PC-3 (cell line): ENCODE data around the gene ADGRG6. TPM values are rescaled to one million over a fixed set of nuclear protein-coding genes. Genes with fewer than 3 reads are reported as not detected.

ENCODE experiments used
- ATAC-seq: fragments of 200-7000 bp; cut with Tn5 transposase; 2 replicates; pipeline ENCODE4 v1.9.1; 2020; ENCODE audit warnings: mild to moderate bottlenecking, moderate library complexity
- BruUV-seq: library from RNA; stranded (reverse); fragments of 400-500 nt; replicated peaks from 2 replicates; lab custom pipeline; 2021; lab: Mats Ljungman, UMichigan
- CTCF ChIA-PET: fragments of 300-600 bp; sonication (Branson Sonifier 250); formaldehyde crosslinking; loops from one replicate; lab custom pipeline; 2022; ENCODE audit warnings: antibody characterized with exemption; lab: Charles Lee
- POLR2A ChIA-PET: fragments of 300-600 bp; sonication (Branson Sonifier 250); formaldehyde crosslinking; loops from one replicate; lab custom pipeline; 2022; ENCODE audit warnings: antibody characterized with exemption; ENCODE audit not compliant: unreplicated experiment; lab: Charles Lee
- DNase-seq: peaks from one replicate; pipeline ENCODE4 v3.0.0-alpha.2; 2015
- H2AFZ ChIP-seq: fragments of 300-600 bp; sonication (generic); 2 replicates; pipeline ENCODE4 v1.6.0; 2016; ENCODE audit warnings: antibody characterized with exemption, low read length
- H3F3A ChIP-seq: fragments of 300-600 bp; sonication (generic); one replicate; pipeline ENCODE4 v1.6.0; 2017; ENCODE audit warnings: antibody characterized with exemption, low read length, control low read depth, mild to moderate bottlenecking; ENCODE audit not compliant: unreplicated experiment
- H3K27ac ChIP-seq: fragments of 300-600 bp; sonication (generic); 2 replicates; pipeline ENCODE4 v1.5.1; 2016; ENCODE audit warnings: mild to moderate bottlenecking, low read length
- H3K27me3 ChIP-seq: fragments of 300-600 bp; sonication (generic); 2 replicates; pipeline ENCODE4 v1.6.1; 2016; ENCODE audit warnings: low read length, mixed read lengths
- H3K36me3 ChIP-seq: fragments of 300-600 bp; sonication (generic); 2 replicates; pipeline ENCODE4 v1.6.1; 2016; ENCODE audit warnings: low read depth, mixed run types, low read length, mixed read lengths
- H3K4me1 ChIP-seq: fragments of 300-600 bp; sonication (generic); 2 replicates; pipeline ENCODE4 v1.5.1; 2016; ENCODE audit warnings: low read length; ENCODE audit not compliant: insufficient read depth
- H3K4me2 ChIP-seq: fragments of 300-600 bp; sonication (generic); 2 replicates; pipeline ENCODE4 v1.6.0; 2016; ENCODE audit warnings: low read length
- H3K4me3 ChIP-seq: fragments of 300-600 bp; sonication (generic); 2 replicates; pipeline ENCODE4 v1.5.1; 2016; ENCODE audit warnings: mild to moderate bottlenecking, low read length, mixed read lengths
- H3K79me2 ChIP-seq: fragments of 300-600 bp; sonication (generic); 2 replicates; pipeline ENCODE4 v1.6.1; 2017; ENCODE audit warnings: low read length, mixed read lengths
- H3K9ac ChIP-seq: fragments of 300-600 bp; sonication (generic); 2 replicates; pipeline ENCODE4 v1.6.0; 2016; ENCODE audit warnings: mild to moderate bottlenecking, low read length
- H3K9me2 ChIP-seq: fragments of 300-600 bp; sonication (generic); replicated peaks from 2 replicates; pipeline ENCODE4 v1.6.1; 2016; ENCODE audit warnings: mixed run types, low read length, mixed read lengths
- H3K9me3 ChIP-seq: fragments of 300-600 bp; sonication (generic); 2 replicates; pipeline ENCODE4 v1.6.1; 2016; ENCODE audit warnings: low read length, mixed read lengths
- H4K20me1 ChIP-seq: fragments of 300-600 bp; sonication (generic); 2 replicates; pipeline ENCODE4 v1.6.1; 2016; ENCODE audit warnings: low read length, mixed read lengths
- CTCF ChIP-seq: fragments of 300-600 bp; sonication (generic); conservative IDR thresholded peaks from 2 replicates; pipeline ENCODE4 v1.5.1; 2017; ENCODE audit warnings: antibody characterized with exemption, low read depth, mild to moderate bottlenecking, low read length
- EZH2 ChIP-seq: fragments of 300-600 bp; sonication (generic); IDR thresholded peaks from one replicate; pipeline ENCODE4 v1.6.1; 2017; ENCODE audit warnings: antibody characterized with exemption, mild to moderate bottlenecking, low read length; ENCODE audit not compliant: unreplicated experiment
- EZH2phosphoT487 ChIP-seq: fragments of 300-600 bp; sonication (generic); IDR thresholded peaks from 2 replicates; pipeline ENCODE4 v1.6.1; 2018; ENCODE audit warnings: mild to moderate bottlenecking, antibody characterized with exemption, low read length, borderline replicate concordance
- intact Hi-C: fragments of 100-400 bp; cut with micrococcal nuclease; formaldehyde crosslinking; loops from 2 replicates; pipeline ENCODE4 v1.9.0; 2023
- total RNA-seq: library from RNA; depleted of rRNA; stranded (reverse); fragments of >200 nt; gene quantifications from 2 replicates; pipeline ENCODE4 v1.2.3, GENCODE V29; 2014

The ADGRG6 gene
- total RNA-seq, 1 experiment from 2014 or later, result 73.2 TPM

GRCh38 chr6:142354650-142355049 lies 52.8 kb downstream of the ADGRG6 start:
- peaks cover 28% of the 10 kb centered on the region for H3K79me2 ChIP-seq
- H4K20me1 ChIP-seq, result no peaks in the 10 kb centered on the region
- no peaks in the 10 kb centered on the region for H3K27me3 ChIP-seq
- H3F3A ChIP-seq, result no peaks in the 10 kb centered on the region
- H3K9me2 ChIP-seq, result no peaks in the 10 kb centered on the region
- no peak overlapping the region for H3K9ac ChIP-seq
- H3K27ac ChIP-seq, result no peak overlapping the region
- no TSS peak for BruUV-seq
- H3K4me3 ChIP-seq, result no peak overlapping the region
- H3K9me3 ChIP-seq, result no peaks in the 10 kb centered on the region
- intact Hi-C loops, result no loop called here
- ChIA-PET POLR2A (no interaction called here), CTCF (no interaction called here)
- no peak overlapping the region for H2AFZ ChIP-seq
- ATAC-seq (no peak), DNase-seq (no peak)
- peaks cover 4% of the 10 kb centered on the region for H3K36me3 ChIP-seq
- peaks cover 14% of the 10 kb centered on the region for H3K4me1 ChIP-seq
- TF ChIP-seq EZH2phosphoT487 (no peak), CTCF (no peak), EZH2 (no peak)
- H3K4me2 ChIP-seq, result no peak overlapping the region

DNA sequence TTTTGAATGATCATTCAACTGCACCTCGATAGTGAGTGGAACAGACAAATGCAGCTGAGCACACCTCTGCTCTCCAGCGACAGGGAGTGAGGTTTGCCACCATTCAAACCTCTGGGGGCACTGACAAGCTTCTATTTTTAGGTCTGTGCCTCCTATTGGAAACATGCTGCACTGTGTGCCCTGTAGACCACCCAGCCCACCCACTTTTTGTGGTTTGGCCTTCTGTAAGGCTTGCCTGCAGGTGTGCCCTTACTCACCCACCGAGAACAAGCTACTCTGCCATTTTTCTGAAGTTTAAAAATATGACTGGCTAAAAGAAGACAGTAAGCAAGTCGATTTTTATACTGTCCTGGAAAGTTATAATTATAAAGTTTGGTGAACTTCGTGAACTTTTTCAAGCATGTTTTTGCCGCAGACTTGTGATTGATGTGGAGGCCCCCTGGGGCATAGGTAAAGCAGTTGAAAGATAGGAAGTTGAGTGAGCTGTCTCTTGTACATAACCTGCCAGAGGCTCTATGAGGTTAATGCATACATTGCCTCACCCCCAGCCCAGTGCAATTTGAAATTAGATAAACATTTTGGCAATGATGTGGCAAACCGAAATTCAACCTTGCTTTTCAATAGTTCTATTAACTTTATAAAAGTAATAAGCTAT lies 53.8 kb downstream of the ADGRG6 start:
- Histone ChIP-seq H3K27ac (no peak overlapping the region), H3K9me2 (no peaks in the 10 kb centered on the region), H3K4me2 (no peak overlapping the region), H3K4me1 (peaks cover 14% of the 10 kb centered on the region), H3F3A (no peaks in the 10 kb centered on the region), H3K4me3 (no peak overlapping the region), H3K36me3 (no peaks in the 10 kb centered on the region; the same call in none of the 2 replicates), H2AFZ (no peak overlapping the region), H3K27me3 (no peaks in the 10 kb centered on the region), H4K20me1 (no peaks in the 10 kb centered on the region), H3K79me2 (peaks cover 25% of the 10 kb centered on the region), H3K9me3 (no peaks in the 10 kb centered on the region), H3K9ac (no peak overlapping the region)
- ATAC-seq, result no peak
- intact Hi-C loops, result no loop called here
- CTCF ChIA-PET, result no interaction called here
- POLR2A ChIA-PET, result no interaction called here
- TF ChIP-seq CTCF (no peak), EZH2phosphoT487 (no peak), EZH2 (no peak)
- no TSS peak for BruUV-seq
- DNase-seq, result no peak

DNA sequence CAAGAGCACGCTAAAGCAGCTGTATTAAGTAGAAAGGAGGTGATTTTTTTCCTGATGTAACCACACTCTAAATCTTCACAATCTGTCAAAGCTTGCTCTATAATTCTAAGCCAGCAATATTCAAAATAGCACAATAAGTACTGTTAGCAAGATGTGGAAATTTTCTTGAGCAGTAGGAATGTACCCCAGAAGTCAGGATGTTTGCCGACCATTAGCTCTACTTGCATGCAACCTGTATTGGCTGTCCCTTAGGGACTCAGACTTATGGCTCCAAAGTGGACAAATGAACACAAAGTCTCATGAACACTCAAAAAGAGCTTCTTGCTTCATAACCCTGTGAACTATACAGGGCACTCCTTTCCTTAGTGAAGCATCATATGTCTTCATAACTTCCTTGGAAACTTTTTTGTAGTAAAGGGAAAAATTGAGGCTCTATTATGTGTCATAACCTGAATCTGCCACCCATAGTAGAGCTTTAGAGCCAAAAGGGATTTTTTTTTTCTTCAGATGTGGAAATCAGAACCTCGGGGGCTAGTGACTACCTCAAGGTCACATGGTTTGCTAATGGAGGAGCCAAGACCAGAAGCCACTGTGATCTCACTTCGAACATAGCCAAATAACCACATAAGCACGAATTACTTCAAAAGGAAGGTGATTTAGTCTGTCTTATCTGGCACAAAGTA lies 54.5 kb downstream of the ADGRG6 start:
- no peaks in the 10 kb centered on the region for H3F3A ChIP-seq
- no peak overlapping the region for H3K4me2 ChIP-seq
- CTCF ChIA-PET, result no interaction called here
- H2AFZ ChIP-seq, result no peak overlapping the region
- no peaks in the 10 kb centered on the region for H3K9me2 ChIP-seq
- H3K36me3 ChIP-seq, result no peaks in the 10 kb centered on the region; the same call in 1 of the 2 replicates
- H3K9me3 ChIP-seq, result no peaks in the 10 kb centered on the region
- peaks cover 32% of the 10 kb centered on the region for H3K79me2 ChIP-seq
- no peak for ATAC-seq
- H4K20me1 ChIP-seq, result no peaks in the 10 kb centered on the region
- POLR2A ChIA-PET, result no interaction called here
- TF ChIP-seq EZH2, result no peak
- TF ChIP-seq EZH2phosphoT487, result no peak
- TF ChIP-seq CTCF, result no peak
- H3K4me3 ChIP-seq, result no peak overlapping the region
- no peak overlapping the region for H3K9ac ChIP-seq
- peaks cover 14% of the 10 kb centered on the region for H3K4me1 ChIP-seq
- H3K27me3 ChIP-seq, result no peaks in the 10 kb centered on the region
- H3K27ac ChIP-seq, result no peak overlapping the region
- intact Hi-C loops, result no loop called here
- DNase-seq, result no peak
- BruUV-seq, result no TSS peak
